GM19043 (cell line): ENCODE data around the gene HPX.
A peak's percentile ranks its signal among the peaks of the same experiment; 100 is the strongest.

Source experiments
- ATAC-seq: cut with Tn5 transposase; IDR thresholded peaks from one replicate; pipeline ENCODE4 v1.9.1; 2021; ENCODE audit warnings: low read depth; ENCODE audit not compliant: unreplicated experiment

The HPX gene

GRCh38 chr11:6418557-6419008 is 22.2 kb downstream of the HPX start:
- ATAC-seq = peak; percentile 11

GRCh38 chr11:6417907-6418556 is 22.8 kb downstream of the HPX start:
- ATAC-seq = no peak

DNA sequence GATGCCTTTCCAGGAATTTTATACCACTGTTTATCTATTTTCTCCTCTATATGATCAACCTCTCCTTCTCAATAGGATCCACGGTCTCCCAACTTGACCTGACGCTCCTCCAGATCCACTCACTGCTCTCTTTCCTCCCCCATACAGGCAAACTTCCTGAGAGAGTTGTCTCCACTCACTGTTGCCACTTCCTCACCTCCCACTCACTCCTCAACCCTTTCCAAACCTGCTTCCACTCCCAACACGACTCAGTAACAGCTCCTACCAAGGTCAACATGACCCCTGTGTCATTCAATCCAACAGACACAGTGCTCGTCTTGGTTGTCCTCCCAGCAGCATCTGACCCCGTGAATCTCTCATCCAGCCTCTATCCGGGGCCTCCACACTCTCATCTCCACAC is 25.0 kb downstream of the HPX start:
- ATAC-seq = no peak

DNA sequence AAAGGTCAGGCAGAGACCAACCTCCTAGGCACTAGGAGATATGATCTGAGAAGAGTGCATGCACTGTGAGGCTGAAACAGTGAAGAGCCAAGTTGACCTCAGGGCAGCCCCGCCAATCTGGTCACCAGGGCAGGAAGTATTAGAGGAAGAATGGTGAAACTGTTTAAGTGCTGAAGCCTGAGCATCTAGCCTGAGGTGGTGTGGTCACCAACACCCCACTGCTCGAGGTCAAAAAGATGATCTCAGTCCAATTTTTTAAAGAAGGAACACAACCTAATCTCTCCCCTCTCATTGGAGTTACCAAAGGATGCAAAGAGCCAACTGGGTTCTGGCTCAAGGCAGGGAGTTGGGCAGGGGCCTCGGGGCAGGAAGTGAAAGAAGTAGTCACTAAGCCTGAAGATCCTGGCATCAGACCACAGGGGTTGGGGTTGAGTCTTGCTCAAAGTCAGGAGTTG is 25.9 kb downstream of the HPX start:
- ATAC-seq = peak; percentile 35

GRCh38 chr11:6413791-6414201 is 27.0 kb downstream of the HPX start:
- ATAC-seq = no peak

DNA sequence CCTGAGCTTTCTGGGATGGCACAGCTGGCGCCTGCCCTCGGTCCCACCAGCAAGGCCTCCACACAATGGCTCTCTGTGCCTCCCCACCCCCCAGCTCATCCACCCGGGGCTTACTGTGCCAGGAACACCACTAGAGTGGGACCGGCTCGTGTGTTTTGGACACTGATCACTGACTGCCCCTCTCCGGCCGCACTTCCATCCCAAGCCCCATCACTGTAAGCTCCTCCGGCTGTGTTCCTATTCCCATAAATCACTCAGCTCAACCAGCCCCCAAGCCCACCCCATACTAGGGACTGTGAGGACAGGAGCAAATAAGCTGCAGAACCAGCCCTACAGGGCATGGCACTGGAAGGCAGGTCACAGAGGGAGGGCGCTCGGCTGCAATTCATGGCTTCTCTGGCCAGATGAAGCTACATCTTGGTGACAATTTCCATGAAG is 29.2 kb downstream of the HPX start:
- no peak for ATAC-seq

- ATAC-seq = no peak
Measured at GRCh38 chr11:6410695-6411430, 29.9 kb downstream of the HPX start.

- ATAC-seq = no peak
Measured at GRCh38 chr11:6406370-6406769, 34.4 kb downstream of the HPX start.

DNA sequence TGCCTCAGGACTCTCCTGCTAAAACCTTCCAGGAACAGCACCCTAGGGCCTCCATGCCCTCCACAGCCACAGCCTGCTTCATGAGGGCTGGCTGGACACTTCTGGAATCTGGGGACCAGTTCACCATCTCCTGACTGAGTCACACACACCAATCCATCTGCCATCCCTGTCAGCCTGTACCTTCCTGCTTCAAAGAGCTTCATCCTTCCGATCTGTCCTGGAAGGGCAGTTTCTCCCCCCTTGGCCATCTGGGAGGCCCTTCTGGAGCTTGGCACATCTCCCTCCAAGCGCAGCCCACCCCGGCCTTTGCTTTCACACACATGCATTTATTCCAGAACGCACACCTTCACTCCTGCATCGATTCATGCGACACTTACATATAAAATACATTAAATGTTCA is 34.9 kb downstream of the HPX start:
- ATAC-seq = no peak

GRCh38 chr11:6405052-6405667 is 35.6 kb downstream of the HPX start:
- ATAC-seq = no peak

DNA sequence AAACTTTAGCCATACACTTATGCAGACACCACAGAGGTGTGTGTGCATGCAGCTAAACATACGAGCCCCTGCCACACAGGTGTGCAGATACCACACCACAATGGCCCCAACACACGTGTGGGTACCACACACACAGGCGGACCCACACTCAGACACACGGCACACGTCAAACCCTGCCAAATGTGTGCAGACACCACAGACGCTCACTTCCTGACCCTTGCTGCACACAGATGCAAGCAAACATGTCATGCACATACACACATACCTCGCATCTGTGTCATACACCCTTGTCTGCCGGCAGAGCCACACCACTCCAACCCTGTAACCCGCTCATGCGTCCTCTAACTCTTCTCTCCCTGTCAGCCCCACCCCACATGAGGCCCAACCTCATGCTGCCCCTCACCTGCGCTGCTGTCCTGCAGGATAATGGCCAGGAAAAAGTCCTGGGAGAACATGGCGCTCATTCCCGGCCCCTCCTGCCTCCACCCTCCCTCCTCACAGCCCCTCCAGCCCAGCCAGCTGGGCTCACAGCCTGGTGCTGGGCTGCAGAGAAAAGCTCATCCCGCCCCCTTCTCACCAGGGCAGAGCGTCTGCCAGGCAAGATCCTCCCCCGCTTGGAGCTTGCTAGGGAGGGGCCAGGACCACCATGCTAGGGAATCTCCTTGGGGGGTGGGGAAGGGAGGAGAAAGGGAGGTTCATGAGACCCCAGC is 36.3 kb downstream of the HPX start:
- no peak for ATAC-seq

GRCh38 chr11:6403539-6403938 is 37.2 kb downstream of the HPX start:
- no peak for ATAC-seq

DNA sequence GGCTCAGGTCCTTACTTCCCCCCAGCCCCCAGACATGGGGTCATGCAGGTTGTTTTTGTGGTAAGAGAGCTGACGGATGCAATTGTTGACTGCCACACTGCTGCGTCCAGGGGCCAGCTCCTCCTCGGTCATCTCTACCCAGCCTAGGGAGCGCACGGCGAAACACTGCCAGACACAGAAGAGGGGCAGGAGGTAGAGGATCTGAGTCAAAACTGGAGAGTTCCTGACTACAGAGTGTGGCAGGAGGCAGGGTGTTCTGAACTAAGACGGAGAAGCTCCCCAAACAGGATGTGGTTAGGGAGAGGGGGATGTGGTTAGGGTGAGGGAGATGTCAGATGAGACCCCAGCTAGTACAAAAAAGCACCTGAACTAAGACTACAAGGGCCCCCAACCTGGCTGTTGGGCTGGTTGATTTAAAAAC is 38.2 kb downstream of the HPX start:
- peak; percentile 97 for ATAC-seq

- peak; percentile 24 for ATAC-seq
Measured at GRCh38 chr11:6402061-6402470, 38.7 kb downstream of the HPX start.

DNA sequence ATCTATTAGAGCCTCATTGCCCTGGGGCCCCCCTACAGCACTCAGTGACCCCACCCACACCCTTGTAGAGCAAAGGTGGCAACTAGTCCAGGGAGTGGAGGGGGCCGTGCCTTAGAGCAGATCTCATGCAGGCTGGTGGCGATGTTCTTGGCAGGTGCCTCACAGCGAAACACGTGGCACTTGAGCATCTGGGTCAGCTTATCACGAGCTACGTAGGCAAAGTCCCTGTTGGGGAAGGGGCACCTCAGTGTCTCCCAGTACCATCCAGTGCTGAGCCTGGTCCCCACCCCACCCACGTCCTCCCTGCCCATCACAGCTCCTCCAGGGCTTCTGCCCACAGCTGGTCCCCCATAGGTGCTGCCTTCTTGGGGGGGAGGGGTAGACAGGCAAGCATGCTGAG is 39.3 kb downstream of the HPX start:
- no peak for ATAC-seq

- no peak for ATAC-seq
Measured at GRCh38 chr11:6400431-6401345, 40.1 kb downstream of the HPX start.

DNA sequence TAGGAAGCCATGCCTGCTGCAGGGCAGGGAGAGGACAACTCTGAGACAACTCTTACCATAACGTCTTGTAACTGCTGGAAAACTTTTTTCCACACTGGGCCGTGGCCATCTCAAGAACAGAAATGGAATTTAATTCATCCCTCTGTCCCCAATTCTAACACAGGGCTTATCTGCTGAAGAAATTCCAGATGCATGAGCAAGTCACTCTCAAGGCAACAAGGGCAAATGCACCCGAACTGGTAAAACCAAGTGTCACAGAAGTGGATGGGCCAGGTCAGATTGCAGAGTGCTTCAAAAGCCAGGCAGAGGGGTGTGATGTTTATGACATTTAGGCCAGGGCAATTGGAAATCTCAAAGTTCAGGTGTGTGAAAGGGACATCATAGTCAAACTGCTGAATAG is 43.2 kb downstream of the HPX start:
- ATAC-seq = no peak

GRCh38 chr11:6397156-6397555 is 43.6 kb downstream of the HPX start:
- no peak for ATAC-seq

DNA sequence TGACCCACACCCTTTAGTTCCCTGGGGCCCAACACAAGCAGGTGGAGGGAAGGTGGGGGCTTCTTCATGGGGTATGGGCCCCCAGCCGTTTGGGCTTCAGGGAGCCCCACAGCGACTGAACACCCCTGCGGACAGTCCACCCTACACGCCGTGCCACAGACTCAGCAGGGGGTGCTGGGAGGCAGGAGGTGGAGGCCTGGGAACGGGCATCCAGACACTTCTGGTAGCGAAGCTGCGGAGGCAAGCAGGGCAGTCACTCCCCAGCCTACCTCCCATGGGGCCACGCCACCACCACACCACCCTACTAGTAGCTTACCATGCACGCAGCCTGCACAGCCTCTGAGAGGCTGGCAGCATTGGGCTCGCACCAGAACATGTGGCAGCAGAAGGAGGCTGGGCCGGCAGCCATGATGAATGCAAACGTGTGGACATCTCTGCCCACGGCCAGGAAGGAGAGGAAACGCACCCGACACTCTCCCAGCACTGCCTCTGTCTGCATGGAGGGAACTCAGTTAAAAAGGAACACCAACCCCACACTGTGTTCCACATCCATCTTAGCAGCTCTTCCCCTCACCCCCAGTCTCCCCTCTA is 45.2 kb downstream of the HPX start:
- ATAC-seq = no peak
